ENCODE data around the gene FILIP1. TPM values are rescaled to one million over a fixed set of nuclear protein-coding genes. Genes with fewer than 3 reads are reported as not detected.

FILIP1 gene
- total and polyA plus RNA-seq, 2 of the 4 experiments (the other 2 are of a cell fraction) = under 0.01 to 0.03 TPM

- Histone ChIP-seq H3K18ac (ENCODE audit: low read depth, low read length) (no peak overlapping the region), H4K8ac (ENCODE audit: low read depth in 2 of 2, low read length in 2 of 2) (no peak overlapping the region), H2AFZ (replicated peaks; ENCODE audit: low read length, poor library complexity) (no peak overlapping the region), H3K27me3 (ENCODE audit: control insufficient read depth, insufficient read depth, low read length) (0 out of 2 replicates have a peak, but pooled peaks cover 2% of the 10 kb centered on the region), H3K9ac (ENCODE audit: low read depth, low read length) (no peak overlapping the region), H3K9me3 (ENCODE audit: control insufficient read depth, insufficient read depth, low read length) (no peaks in the 10 kb centered on the region), H2BK5ac (ENCODE audit: low read depth, low read length, poor library complexity, severe bottlenecking) (no peak overlapping the region), H2BK20ac (ENCODE audit: low read depth, low read length) (no peak overlapping the region), H3K4me1 (ENCODE audit: control insufficient read depth, insufficient read depth, low read length) (peaks cover 3% of the 10 kb centered on the region), H3K27ac (ENCODE audit: insufficient read depth, low read length) (no peak overlapping the region), H4K20me1 (ENCODE audit: insufficient read depth, low read length) (no peaks in the 10 kb centered on the region), H3K4ac (ENCODE audit: low read depth, low read length) (no peak overlapping the region), H3K79me1 (ENCODE audit: low read depth in 1 of 2, low read length in 2 of 2) (no peaks in the 10 kb centered on the region), H4K5ac (ENCODE audit: low read depth, low read length) (no peak overlapping the region), H3K56ac (ENCODE audit: extremely low read depth, insufficient read depth, low read length) (no peak overlapping the region), H2BK15ac (ENCODE audit: low read depth, low read length) (no peak overlapping the region), H3K4me3 (ENCODE audit: insufficient read depth, low read depth, low read length) (no peak overlapping the region), H2BK120ac (ENCODE audit: low read depth, low read length) (no peak overlapping the region), H3K14ac (replicated peaks; ENCODE audit: low read depth, low read length) (no peak overlapping the region), H4K91ac (ENCODE audit: insufficient read depth, low read depth, low read length) (no peak overlapping the region), H2AK9ac (replicated peaks; ENCODE audit: low read depth, low read length, poor library complexity) (no peak overlapping the region), H3K23ac (ENCODE audit: low read depth, low read length) (no peak overlapping the region), H3K4me2 (ENCODE audit: low read depth, low read length) (no peak overlapping the region), H2AK5ac (ENCODE audit: low read depth, low read length) (no peak overlapping the region), H3K9me1 (ENCODE audit: insufficient read depth, low read length) (no peaks in the 10 kb centered on the region), H3K36me3 (ENCODE audit: control insufficient read depth, insufficient read depth, low read length) (no peaks in the 10 kb centered on the region)
- in situ Hi-C loops (cut with MboI; ENCODE audit: low sequenced_read_pairs) (no loop called here), intact Hi-C loops (cut with micrococcal nuclease) (no loop called here), dilution Hi-C loops (cut with HindIII; ENCODE audit: low sequenced_read_pairs, unreplicated experiment) (no loop called here)
- ATAC-seq (ENCODE audit: low read depth) (no peak), DNase-seq (no peak)
- WGBS, 2 experiments (ENCODE audit: extremely low coverage in 2 of 2, insufficient read length in 1 of 2) = no CpG with 5 or more reads among the region's 2 CpGs
- ChIA-PET CTCF (no interaction called here), POLR2A (ENCODE audit: unreplicated experiment) (no interaction called here)
- no TSS peak for BruUV-seq (replicated peaks)
- TF ChIP-seq USF2 (IDR thresholded peaks at IDR 0.05; ENCODE audit: low read depth, low read length) (no peak), RFX5 (IDR thresholded peaks at IDR 0.05; ENCODE audit: low read depth, low read length) (no peak), MAFK (IDR thresholded peaks at IDR 0.05; ENCODE audit: low read depth, low read length) (no peak), MXI1 (IDR thresholded peaks at IDR 0.05; ENCODE audit: borderline replicate concordance, low read depth, low read length) (no peak), CTCF (conservative IDR thresholded peaks at IDR 0.05; ENCODE audit: low read depth, low read length) (no peak)
Measured at GRCh38 chr6:75382634-75382900, 111.0 kb downstream of the FILIP1 start.

All from IMR-90 (cell line).